IMR-90 (cell line): ENCODE data around the gene ZNF791.

Source experiments
- POLR2A ChIP-seq: IDR thresholded peaks from 2 replicates; pipeline ENCODE4 v1.6.1; 2012; ENCODE audit warnings: mild to moderate bottlenecking, low read depth, low read length
- RAD21 ChIP-seq: IDR thresholded peaks from 2 replicates; pipeline ENCODE4 v1.6.1; 2012; ENCODE audit warnings: low read length, improper control_type of control experiment

GRCh38 chr19:12610540-12611360 is at the start of gene ZNF791, which contains the start of gene ZNF490:
- TF ChIP-seq RAD21 (no peak), POLR2A (peak; percentile 73)
